ENCODE data around the gene HOXD3.

GRCh38 chr2:176130957-176131847 lies 25.9 kb upstream of the HOXD3 start:
- no peak for TF ChIP-seq CTCF (IDR thresholded peaks at IDR 0.05; ENCODE audit: low read depth, low read length)
- no peak for TF ChIP-seq MAX (IDR thresholded peaks at IDR 0.05; ENCODE audit: low read depth, low read length)
- no peak for TF ChIP-seq MYC (IDR thresholded peaks at IDR 0.05; ENCODE audit: low read depth, low read length)
- no peak for TF ChIP-seq POLR2A (IDR thresholded peaks at IDR 0.05; ENCODE audit: extremely low read depth, insufficient read length)
